Measurements from ENCODE around the gene ASAP3.

DNA sequence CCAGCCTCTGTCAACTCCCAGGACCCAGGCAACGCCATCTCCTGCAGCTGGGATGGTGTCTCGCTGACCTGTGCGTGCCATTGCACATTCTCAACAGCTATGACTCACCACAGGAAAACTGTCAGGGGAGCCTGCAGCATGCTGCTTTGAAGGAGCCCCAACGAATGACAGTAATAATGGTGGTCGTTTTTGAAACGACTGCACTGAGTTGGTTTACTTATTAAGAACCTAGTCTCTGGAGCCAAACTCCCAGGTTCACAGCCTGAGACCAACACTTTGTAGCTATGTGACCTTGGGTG, 81.0 kb downstream of the ASAP3 start:
- TF ChIP-seq, protein P1, sequence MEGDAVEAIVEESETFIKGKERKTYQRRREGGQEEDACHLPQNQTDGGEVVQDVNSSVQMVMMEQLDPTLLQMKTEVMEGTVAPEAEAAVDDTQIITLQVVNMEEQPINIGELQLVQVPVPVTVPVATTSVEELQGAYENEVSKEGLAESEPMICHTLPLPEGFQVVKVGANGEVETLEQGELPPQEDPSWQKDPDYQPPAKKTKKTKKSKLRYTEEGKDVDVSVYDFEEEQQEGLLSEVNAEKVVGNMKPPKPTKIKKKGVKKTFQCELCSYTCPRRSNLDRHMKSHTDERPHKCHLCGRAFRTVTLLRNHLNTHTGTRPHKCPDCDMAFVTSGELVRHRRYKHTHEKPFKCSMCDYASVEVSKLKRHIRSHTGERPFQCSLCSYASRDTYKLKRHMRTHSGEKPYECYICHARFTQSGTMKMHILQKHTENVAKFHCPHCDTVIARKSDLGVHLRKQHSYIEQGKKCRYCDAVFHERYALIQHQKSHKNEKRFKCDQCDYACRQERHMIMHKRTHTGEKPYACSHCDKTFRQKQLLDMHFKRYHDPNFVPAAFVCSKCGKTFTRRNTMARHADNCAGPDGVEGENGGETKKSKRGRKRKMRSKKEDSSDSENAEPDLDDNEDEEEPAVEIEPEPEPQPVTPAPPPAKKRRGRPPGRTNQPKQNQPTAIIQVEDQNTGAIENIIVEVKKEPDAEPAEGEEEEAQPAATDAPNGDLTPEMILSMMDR (IDR thresholded peaks at IDR 0.05; ENCODE audit: borderline replicate concordance, extremely low read depth, low read length, poor library complexity, severe bottlenecking), result no peak
- TF ChIP-seq EZH2 (IDR thresholded peaks at IDR 0.05; ENCODE audit: borderline replicate concordance, low read depth, low read length, severe bottlenecking), result no peak
